AG20443 (cell line): ENCODE data around the gene LMTK3.

ENCODE experiments used
- DNase-seq: peaks from one replicate; pipeline ENCODE4 v3.0.0; 2012; ENCODE audit warnings: low spot score, mixed read lengths

The LMTK3 gene

DNA sequence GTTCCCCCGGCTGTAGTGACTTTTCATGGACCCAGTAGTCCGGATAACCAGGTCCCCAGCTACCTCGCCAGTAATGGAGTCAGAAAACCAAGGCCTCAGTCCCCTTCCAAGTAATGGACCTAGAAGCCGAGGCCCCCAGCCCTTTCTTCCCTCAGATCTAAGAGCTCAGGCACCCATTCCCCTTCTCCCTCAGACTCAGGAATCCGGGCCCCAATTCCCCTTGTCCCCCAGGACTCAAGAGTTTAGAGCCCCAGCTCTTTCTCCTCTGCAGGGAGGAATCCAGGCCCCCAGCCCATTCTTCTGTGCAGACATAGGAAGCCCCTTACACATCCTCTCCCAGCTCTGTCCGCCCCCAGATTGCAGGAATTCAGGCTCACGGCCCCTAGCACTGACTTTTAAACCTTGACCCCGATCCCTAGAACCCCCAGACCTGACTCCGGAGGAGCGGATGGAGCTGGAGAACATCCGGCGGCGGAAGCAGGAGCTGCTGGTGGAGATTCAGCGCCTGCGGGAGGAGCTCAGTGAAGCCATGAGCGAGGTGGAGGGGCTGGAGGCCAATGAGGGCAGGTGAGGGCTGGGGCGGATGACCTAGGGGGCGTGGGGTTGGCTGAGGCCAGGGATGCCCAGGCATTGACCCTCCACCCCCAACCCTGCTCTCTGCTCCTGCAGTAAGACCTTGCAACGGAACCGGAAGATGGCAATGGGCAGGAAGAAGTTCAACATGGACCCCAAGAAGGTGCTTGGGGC, 41.5 kb downstream of the LMTK3 start:
- no peak for DNase-seq

DNA sequence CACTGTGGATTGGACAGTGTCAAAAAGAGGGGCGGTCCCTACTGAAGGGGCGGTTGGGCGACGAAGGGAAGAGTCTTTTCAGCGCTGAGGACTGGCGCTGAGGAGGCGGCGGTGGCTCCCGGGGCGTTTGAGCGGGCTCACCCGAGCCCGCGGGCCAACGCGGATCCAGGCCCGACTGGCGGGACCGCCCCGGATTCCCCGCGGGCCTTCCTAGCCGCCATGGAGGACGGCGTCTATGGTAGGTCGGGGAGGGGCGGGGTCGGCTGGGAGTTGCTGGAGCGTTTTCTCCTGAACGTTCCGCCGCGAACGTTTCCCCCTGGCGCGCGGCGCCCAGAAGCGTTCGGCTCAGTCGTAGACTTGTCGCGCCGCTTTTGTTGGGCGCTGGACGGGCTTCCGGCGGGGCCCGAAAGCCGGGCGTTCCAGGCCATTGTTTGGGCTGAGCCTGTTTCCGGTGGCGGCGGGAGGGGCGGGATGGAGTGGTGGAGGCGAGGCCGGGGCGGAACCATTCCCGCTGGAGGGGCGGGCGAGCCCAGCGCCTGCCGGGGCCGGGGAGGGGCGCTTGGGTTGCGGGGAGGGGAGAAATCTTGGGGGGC, 42.2 kb downstream of the LMTK3 start, which contains the start of gene CYTH2:
CYTH2 (plus strand) TSS at position 81 of the 593 bp plus-strand sequence; CDS start at position 220, 139 bp downstream.
- DNase-seq = peak; percentile 85

DNA sequence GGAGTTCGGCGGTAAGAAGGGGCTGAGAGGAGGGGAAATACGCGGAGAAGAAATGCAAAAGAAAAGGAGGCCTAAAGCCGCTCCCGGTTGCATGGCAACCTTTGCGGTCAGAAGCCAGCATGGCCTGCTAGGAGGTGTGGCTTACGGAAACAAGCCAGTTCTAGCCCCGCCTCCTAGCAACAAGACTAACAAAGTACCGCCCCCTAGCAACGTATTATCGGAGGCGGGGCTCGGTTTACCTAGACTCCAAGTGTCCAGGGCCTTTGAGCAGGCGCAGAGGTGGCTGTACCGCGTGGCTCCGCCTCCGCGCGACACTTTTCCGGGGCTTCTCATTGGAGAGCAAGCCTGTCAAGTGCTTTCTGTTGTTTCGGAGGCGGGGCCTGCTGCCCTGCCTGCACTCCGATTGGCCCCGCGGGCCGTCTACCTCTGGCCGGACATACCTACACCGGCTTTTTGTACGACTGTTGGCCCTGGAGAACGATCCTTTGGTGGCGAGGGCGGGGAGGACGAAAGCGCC, 42.8 kb downstream of the LMTK3 start:
- DNase-seq = peak; percentile 97

DNA sequence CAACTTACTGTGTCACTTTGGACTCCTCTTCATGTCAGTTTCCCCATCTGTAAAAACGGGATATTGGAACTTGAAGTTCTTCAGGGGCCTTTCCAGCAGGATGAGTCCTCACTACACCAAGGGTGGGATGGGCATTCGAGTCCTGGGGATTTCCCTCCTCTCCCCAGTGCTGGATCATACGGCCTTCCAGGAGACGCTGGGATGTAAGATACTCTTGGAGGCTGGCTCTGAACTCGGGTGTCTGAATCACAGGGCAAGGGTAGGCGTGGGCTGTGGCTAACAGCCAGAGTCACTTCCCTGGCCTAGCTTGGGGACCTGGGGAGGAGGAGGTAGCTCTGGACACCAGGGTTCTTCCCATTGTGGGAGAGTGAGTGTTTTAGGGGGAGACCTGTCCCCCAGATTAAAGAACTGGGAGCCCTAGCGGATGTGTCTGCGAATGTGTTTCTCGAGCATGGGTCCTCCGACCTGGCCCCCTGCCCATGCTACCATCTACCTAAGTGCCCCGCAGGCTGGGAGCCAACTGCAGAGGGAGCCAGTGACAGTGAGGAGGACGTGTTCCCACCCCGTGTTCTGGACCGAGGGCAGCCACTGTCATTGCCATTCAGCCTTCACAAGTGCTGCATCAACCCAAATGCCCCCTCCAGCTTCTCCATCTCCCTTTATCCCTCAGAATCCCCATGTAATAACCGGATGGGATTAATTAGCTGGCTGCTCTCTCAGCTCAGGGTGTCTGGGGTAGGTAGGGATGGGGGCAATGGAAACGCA, 44.9 kb downstream of the LMTK3 start:
- DNase-seq = peak; percentile 71

DNA sequence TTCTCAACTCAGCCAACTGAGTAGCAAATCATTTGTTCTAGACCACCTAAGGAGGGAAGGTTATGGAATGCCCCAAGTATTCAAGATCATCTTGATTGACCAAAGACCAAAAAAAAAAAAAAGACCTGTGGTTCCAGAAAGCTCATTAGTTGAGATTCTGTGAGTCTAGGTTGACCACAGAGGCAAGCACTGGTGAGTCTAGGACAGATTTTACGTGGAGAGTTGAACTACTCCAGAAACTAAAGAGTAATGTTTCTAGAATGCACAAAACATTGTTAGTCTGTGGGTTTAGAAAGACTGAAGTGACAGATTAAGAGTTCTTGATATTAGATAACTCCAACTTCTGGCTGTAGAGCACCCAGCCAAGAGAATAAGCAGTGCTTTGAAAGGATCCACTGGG, 46.4 kb downstream of the LMTK3 start:
- no peak for DNase-seq

DNA sequence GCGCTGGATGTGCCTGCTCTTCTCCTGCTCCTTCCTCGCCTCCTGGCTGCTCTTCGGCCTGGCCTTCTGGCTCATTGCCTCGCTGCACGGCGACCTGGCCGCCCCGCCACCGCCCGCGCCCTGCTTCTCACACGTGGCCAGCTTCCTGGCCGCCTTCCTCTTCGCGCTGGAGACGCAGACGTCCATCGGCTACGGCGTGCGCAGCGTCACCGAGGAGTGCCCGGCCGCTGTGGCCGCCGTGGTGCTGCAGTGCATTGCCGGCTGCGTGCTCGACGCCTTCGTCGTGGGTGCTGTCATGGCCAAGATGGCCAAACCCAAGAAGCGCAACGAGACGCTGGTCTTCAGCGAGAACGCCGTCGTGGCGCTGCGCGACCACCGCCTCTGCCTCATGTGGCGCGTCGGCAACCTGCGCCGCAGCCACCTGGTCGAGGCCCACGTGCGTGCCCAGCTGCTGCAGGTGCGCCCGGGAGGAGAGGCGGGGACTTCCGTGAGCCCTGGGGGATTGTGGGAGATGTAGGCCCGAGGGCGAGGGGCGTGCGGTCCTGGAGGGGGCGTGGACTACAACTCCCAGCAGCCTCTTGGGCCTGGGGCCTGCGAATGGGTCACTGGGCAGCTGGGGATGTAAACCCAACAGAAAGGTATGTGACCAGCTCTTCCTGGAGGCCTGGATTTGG, 49.5 kb downstream of the LMTK3 start:
- no peak for DNase-seq

DNA sequence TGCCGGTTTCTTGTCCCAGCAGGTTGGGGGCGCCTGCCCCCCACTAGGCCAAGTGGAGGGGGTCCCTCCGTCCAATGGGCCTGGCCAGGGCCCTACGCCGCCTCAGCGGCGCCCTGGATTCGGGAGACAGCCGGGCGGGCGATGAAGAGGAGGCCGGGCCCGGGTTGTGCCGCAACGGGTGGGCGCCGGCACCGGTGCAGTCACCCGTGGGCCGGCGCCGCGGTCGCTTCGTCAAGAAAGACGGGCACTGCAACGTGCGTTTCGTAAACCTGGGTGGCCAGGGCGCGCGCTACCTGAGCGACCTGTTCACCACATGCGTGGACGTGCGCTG, 50.0 kb downstream of the LMTK3 start:
- no peak for DNase-seq

DNA sequence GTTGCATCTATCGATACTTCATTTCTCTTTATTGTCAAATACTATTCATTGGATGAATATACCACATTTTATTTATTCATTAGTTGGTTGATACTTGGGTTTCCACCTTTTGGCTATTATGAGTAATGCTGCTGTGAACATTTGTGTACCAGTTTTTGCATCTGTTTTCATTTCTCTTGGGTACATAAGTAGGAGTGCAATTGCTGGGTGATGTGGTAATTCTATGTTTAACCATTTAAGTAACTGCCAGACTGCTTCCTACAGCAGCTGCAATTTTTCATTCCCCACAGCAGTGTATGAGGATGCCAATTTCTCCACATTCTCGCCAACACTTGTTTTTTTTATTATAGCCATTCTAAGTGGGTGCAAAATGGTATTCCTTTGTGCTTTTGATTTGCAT, 53.6 kb downstream of the LMTK3 start:
- no peak for DNase-seq

DNA sequence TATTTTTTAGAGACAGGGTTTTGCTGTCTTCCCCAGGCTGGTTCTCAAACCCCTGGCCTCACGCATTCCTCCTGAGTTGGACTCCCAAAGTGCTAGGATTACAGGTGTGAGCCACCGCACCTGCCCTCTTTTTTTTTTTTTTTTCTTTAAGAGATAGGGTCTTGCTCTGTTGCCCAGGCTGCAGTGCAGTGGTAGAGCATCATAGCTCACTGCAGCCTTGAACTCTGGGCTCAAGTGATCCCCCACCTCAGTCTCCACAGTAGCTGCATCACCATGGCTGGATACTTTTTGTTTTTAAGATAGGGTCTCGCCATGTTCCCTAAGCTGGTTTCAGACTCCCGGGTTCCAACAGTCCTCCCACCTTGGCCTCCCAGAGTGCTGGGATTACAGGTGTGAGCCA, 54.8 kb downstream of the LMTK3 start:
- DNase-seq = no peak

DNA sequence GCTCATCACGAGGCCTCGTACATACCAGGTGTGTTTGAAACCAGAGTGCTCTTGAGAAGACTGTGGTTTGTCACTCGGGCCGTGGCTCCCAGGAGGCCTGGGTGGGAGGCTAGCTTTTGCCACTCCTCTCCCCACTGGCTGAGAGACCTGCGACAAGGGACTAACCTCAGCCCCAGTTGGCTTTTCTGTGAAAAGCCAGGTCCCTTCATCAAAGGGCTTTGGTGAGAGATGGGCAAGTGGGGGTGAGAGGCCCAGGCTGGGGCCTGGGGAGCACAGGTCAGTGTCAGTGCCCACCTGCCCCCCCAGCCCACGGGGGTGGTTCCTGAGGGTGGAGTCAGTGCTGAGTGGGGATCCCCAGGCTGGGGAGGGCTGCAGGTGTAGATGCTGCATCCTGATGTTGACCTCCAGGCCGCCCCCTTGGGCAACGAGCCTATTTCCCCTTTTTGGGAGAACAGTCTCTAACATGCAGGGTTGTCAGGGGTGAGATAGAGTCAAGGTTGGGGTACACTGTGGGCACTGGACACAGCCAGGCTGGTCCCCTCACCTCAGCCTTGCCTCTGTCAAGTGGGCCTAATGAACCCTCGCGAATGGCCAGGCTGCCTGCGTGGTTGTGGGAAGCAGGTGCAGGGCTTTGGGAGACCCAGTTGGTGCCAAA, 55.6 kb downstream of the LMTK3 start:
- no peak for DNase-seq

DNA sequence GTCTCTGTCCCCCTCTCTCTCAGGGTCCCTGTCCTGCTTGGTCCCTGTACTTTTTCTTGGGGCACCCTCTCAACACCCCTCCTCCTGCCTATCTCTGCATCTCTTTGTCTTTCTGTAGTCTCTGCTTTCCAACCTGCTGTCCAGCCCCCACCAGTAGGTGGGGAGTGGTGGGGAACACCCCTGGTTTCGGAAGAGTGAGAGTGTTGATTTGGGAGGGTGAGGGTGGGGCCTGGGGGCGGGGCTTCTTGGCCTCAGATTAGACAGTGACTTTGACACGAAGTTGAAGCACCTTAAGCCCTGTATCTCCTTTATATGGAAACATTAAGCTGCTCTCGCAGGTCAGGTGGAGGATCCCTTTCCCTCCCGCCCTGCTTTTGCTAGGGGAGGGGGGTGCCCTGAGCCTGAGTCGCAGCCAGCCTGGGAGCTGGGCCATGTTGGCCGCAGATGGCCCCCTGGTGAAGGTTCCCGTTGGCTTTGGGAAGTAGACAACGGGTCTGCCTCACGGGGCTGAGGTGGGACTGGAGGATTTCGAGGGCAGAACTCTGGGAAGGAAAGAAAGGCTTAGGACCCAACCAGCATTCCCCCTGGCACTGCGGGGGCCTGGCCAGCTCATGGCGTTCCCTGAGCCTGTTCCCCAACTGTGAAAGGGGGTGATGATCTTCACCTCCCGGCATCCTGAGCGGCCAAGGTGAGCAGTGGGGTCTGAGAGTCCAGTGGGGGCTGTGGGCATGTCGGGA, 56.3 kb downstream of the LMTK3 start, which contains the start of gene KCNJ14:
KCNJ14 (plus strand) TSS at position 404 of the 737 bp plus-strand sequence. CDS start 6,151 bp downstream, outside the sequence.
- no peak for DNase-seq

DNA sequence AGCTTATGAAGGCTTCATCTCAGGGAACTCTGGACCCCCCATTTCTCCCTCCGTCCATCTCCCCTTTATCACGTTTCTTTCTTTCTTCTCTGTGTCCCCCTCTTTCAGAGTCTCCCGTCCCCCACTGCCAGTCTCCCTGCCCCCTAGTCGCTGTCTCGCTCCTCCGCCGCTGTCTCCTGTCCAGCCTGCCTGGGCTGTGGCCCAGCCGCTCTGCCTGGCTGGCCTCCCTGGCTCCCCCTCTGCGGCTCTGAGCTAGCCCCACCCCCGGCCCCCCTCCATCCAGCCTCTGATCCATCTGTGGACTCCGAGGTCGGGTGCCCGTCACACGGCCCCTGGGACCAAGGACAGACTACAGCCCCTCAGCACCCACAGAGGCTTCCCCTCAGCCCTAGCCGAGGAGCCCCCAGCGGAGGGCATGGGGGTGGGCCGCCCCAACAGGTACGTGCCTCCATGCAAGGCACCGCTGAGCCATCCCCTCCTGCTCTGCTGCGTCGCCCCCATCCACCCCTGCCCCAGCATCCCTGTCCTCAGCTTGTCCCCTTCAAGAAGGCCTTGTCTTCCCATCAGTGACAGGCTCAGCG, 57.4 kb downstream of the LMTK3 start:
- no peak for DNase-seq

DNA sequence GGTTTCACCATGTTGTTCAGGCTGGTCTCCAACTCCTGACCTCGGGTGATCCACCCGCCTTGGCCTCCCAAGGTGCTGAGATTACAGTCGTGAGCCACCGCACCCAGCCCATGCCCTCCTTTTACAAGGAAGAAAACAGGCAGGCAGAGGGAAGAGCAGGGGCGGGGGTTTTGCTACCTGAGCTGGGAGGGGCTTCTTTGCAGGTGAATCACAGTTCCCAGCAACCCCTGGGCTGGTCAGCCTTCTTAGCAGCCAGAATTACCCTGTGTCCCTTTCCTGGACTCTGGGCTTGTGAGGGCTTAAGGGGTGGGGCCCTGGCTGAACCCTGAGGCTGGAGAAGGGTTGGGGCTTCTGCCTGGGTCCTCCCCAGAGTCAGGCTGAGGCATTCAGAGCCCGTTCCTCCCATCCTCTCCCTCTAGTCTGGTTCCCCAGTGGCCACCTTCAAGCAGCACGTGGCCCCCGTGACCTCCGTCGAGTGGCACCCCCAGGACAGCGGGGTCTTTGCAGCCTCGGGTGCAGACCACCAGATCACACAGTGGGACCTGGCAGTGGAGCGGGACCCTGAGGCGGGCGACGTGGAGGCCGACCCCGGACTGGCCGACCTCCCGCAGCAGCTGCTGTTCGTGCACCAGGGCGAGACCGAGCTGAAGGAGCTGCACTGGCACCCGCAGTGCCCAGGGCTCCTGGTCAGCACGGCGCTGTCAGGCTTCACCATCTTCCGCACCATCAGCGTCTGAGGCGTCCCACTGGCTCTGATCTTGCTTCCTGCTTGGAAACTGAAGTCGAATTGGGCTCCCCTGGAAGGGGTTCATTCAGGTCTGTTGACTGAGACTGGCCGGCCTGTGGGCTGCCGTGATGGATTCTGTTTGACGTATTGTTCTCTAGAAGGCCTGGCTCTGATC, 59.1 kb downstream of the LMTK3 start:
- no peak for DNase-seq

DNA sequence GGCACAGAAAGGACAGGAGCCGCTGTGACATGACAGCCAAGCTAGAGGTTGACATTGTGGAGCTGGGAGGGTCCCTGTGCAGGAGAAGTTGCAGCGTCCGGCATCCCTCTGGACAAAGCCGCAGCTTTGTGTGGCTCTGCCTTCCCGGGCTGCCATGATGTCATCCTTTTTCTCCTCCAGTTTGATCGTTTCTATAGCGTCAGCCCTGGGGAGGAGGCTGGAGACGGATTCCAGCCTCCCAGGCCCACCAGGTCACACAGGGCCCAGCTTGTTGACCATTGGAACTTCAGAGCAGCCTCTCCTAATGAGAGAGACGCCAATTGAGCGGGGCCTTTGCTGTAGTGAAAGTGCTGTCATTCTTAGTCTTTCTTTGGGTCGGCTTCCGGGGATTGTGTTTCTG, 60.0 kb downstream of the LMTK3 start:
- no peak for DNase-seq

DNA sequence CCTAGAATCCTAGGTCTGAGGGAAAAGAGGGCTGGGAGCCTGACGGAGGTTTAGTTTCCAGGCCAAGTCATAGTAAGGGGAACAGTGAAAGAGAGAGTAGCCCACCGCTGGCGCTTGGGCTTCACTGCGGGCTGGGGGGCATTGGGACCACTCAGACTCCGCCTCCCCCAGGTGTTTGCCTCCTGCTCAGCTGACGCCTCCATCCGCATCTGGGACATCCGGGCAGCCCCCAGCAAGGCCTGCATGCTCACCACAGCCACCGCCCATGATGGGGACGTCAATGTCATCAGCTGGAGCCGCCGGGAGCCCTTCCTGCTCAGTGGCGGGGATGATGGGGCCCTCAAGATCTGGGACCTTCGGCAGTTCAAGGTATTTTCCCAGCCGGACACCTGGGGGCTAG, 60.8 kb downstream of the LMTK3 start:
- DNase-seq = no peak

DNA sequence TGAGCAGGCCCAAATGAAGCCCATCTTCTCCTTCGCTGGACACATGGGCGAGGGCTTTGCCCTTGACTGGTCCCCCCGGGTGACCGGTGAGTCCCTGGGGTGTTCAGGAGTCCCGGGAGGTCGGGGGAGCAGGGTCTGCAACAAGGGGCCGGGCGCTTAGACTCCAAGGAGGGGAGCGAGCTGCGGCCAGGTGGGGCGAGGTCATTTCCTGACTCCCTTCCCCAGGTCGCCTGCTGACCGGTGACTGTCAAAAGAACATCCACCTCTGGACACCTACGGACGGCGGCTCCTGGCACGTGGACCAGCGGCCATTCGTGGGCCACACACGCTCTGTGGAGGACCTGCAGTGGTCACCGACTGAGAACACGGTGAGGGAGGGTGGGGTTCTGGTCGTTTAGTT, 61.2 kb downstream of the LMTK3 start:
- no peak for DNase-seq

DNA sequence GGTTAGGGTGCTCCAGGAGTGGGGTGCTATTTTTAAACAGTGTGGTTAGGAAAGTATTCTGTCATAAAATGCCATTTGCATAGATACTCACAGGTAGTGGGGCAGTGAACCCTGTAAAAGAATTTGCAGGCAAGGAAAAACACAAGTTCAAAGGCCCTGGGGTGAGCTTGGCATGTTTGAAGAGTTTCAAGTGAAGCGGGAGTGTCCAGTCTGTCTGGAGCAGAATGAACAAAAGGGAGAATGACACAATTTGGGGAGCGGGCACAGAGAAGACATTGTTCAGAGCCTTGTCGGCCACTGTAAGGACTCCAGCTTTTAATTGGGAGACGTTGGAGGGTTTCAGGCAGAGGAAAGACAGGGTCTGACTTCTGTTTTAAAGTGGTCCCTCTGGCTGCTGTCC, 63.1 kb downstream of the LMTK3 start:
- DNase-seq = no peak

DNA sequence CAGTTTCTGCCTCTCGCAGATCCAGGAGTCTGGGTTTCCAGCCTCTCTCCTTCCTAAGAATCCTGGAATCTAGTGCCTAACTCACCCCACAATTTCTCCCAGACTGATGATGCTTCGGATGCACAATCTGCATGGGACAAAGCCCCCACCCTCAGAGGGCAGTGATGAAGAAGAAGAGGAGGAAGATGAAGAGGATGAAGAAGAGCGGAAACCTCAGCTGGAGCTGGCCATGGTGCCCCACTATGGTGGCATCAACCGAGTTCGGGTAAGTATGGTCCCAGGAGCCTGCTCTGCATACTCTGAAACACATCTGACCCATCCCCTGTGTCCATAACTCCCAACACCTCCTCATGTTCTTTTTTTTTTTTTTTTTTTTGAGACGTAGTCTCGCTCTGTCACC, 65.1 kb downstream of the LMTK3 start:
- no peak for DNase-seq

DNA sequence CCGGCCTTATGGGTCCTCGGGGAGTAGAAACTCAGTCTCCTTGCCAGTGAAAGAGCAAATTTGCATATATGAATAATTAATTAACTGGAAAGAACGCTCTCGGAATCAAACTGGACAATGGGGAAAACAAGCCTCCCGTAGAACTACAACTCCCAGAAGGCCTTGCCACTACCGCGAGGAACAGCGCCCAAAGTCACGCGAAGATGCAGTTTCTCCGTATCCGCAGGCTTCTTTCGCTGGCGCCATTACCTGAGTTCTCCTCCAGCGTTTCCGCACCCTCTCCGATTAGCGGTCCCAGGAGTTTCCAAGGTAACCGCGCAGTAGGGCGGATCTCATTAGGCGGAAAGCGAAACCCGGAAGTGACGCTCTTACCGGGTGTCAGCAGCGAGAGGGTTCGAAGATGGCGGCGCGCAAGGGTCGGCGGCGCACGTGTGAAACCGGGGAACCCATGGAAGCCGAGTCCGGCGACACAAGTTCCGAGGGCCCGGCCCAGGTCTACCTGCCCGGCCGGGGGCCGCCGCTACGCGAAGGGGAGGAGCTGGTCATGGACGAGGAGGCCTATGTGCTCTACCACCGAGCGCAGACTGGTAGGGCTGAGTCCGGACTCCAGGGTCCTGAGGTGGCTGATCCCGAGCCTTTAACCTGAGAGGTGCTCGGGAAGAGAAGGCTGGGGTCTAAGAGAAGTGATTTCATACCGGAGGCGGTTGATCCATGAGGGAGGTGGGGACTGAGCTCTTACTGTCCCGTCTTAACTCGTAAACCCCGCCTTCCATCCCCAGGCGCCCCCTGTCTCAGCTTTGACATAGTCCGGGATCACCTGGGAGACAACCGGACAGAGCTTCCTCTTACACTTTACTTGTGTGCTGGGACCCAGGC, 65.8 kb downstream of the LMTK3 start, which contains the start of gene GRWD1:
GRWD1 (plus strand) TSS at position 378 of the 876 bp plus-strand sequence; CDS start at position 401, 23 bp downstream.
- peak; percentile 94 for DNase-seq
